HG02870 (cell line): ENCODE results near the gene MCAM.

Source experiments
- ATAC-seq: cut with Tn5 transposase; IDR thresholded peaks from one replicate; pipeline ENCODE4 v1.9.1; 2021; ENCODE audit warnings: mild to moderate bottlenecking, moderate library complexity; ENCODE audit not compliant: unreplicated experiment

The MCAM gene

GRCh38 chr11:119332111-119332765, 15.3 kb upstream of the MCAM start:
- ATAC-seq, result no peak

DNA sequence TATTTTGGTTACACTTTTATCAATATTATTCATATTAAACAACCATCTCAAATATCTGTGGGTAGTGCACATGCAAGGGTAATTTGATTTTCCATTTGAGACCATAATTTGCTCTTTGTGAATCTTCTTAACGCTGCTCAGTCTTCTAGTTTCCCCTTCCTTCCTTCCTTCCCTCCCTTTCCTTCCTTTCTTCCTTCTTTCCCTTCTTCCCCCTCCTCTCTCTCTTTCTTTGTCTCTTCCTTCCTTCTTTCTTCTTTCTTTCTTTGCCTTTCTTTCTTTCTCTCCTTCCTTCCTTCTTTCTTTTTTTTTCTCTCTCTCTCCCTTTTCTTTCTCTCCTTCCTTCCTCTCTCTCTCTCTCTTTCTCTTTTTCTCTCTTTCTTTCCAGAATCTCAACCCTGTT, 13.3 kb upstream of the MCAM start:
- ATAC-seq, result no peak

GRCh38 chr11:119329320-119329719, 12.4 kb upstream of the MCAM start:
- ATAC-seq, result no peak

DNA sequence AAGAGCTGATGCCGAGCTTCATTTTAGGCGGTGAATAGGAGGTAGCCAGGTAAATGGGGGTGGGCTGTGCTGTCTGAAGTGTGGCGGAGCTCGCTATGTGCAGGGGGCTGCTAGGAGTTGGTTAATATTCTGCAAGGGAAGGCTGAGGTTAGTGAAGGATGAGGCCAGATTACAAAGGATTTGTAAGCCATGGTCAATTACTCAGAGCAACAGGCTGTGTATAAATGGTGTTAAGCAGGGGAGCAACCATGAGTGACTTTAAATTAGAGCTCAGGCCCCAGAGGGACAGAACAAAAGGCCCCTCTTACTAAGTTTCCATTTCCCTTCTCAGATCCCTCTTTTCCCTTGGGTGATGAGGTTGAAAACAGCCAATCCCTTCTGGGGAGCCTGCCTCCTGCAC, 7.3 kb upstream of the MCAM start:
- ATAC-seq, result no peak

- ATAC-seq, result no peak
Measured at GRCh38 chr11:119323532-119324033, 6.7 kb upstream of the MCAM start.

DNA sequence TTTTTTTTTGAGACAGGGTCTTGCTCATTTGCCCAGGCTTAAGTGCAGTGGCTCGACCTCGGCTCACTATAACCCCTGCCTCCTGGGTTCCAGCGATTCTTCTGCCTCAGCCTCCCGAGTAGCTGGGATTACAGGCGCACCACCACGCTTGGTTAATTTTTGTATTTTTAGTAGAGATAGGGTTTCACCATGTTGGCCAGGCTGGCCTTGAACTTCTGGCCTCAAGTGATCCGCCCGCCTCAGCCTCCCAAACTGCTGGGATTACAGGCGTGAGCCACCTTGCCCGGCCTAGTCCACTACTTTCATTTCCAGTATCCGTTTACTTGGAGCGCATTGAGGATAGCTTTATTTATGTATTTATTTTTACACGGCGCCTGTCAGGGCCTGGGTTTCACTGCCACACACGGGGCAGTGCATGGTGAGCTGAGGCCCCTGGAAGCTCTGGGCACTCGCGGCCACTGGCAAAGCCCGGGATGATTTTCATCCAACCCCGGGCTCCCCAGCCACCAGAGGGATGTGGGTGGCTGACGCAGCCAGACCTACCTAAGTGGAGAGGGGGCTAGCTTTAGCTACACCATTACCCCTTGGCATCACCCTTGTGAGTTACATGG, 6.1 kb upstream of the MCAM start:
- no peak for ATAC-seq

- ATAC-seq, result no peak
Measured at GRCh38 chr11:119322360-119322739, 5.4 kb upstream of the MCAM start.

DNA sequence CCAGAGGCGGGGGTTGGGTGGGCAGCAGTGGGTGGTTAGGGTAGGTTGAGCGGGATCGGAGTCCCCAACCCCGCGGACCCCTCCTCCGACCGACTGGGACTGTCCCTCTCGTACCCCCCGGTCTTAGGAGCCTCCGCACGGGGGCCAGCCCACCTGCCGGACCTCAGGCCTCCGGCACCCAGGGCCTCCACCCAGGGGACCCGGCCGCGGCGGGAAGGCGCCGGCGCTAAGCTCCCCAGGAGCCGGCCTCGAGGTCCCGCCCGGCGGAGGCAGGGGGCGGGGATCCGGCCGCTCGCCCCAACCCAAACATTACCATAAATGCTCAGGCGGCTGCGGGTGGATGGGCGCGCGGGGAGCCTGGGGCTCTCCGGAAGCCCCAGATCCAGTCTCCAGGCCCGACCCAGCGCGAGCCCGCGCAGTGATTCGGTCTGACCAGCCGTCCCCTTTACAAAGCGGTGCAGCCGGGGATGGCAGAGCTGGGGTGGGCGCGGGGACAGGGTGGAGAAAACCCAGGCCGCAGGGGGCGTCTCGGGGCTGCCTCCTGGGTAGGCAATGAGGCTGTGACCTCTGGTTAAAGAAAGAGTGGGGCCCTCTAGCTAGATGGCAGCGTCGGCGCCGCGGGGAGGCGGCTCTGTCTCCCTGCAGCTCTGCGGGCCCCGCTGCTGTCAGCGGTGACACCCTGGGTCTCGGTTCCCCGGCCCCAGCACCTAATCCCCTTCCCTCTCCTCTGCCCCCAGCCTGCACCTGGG, 4.0 kb upstream of the MCAM start:
- ATAC-seq, result peak; percentile 50

GRCh38 chr11:119320240-119320775, 3.4 kb upstream of the MCAM start:
- no peak for ATAC-seq

DNA sequence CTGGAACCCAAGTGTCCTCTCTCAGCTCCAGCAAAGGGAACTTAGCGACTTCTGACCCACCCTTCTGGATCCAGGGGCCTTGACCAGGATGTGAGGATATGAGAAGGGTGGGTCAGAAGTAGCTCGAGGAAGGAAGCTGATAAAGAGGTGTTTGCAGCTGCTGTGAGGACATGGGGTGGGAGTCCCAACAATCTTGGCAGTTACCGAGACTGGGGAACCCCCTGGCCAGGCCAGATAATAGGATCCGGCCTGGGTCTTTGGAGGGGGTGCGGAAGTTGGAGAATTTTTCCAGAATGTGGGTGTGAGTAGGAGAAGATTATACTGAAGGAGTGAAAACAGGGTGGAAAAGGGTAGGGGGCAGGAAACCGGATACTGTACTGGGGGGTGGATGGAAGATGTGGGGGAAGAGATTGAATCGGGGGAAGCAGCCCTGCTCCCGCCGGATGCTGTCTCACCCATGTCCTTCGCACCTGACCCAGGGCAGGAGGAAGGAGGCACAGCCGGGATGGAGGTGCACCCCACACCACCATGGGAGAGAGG, 2.8 kb upstream of the MCAM start:
- ATAC-seq, result no peak

GRCh38 chr11:119319136-119319699, 2.3 kb upstream of the MCAM start:
- ATAC-seq, result no peak

DNA sequence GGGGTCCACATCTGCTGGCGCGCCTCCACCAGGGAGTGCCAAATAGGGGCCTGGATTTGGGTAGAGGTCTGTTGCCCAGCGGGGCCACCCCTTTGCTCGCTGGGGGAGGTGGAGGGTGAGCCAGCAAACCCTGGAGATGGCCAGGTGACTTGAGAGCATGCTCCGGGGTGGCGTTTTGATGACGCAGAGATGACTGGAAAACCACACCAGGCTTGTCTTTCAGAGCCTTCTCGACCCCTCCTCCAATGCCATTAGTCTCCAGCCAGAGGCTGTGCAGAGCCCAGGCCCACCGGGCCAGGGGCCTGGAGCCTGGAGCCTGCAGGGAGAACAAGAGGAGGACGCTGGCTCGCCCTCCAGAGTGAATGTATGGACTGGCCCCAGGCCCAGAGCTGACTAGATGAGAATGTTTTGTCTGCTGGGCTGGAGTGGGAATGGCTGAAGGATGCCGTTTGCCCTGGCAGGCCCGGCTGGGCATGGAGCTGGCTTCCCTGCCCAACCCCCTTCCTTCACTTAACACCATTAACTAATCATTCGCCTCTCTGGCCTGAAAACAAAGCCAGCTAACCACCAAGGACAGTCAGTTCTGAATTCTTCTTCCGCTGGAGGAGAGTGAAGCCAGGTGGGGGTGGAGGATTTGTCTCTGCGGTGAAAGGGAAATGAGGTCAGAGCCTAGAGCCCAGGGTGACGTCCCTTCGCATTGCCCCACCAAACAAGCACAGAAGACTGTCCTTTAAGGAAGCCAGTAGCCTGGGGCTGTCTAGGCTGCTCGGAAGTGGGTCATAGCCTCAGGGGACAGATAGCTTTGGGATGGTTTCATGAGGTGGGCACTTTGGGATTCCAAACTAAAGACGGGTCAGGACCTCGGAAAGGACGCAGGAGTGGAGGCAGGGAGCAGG, 1.6 kb upstream of the MCAM start:
- ATAC-seq, result no peak

GRCh38 chr11:119317592-119318239, 786 bp upstream of the MCAM start:
- ATAC-seq, result no peak

GRCh38 chr11:119316016-119316728, 758 bp downstream of the MCAM start:
- no peak for ATAC-seq

GRCh38 chr11:119315131-119316015, 1.6 kb downstream of the MCAM start:
- no peak for ATAC-seq

DNA sequence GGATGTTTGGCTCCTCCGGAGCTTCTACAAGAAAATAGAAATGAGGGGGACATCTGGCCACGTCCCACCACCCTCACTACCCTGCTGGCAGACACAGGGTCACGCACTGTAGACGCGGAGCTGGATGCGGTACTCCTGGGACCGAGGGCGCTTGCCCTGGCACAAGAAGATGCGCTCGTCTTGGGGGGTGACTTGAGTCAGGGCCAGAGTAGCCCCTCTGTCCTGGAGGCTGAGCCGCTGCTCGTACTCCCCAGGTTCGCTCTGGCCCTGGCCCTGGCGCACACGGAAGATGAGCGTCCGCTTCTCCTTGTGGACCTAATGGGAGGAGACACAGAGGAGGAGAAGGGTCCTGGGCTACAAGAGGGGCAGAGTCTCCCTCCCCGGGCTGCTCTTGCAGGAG, 2.2 kb downstream of the MCAM start:
- no peak for ATAC-seq

DNA sequence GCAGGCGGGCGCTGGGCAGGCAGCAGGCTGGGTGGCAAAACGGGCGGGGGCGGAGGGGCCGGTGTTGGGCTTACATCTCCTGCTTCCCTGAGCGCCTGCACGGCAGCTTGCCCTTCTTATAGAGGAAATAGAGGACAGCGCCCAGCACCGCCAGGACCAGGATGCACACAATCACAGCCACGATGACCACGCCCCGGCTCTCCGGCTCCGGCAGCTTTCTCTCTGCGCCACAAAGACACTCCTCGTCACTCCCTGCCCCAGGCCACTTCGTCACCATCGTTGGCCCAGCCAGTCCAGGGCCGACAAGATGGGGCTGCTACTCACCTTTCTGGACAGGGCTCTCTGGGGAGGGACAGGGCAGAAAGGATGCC, 6.3 kb downstream of the MCAM start:
- ATAC-seq, result no peak
